K562 (cell line): ENCODE results near the gene EML2. TPM values are rescaled to one million over a fixed set of nuclear protein-coding genes. Genes with fewer than 3 reads are reported as not detected.

Experiments
- ATAC-seq: fragments of 200-7000 bp; cut with Tn5 transposase; 3 replicates; pipeline ENCODE4 v1.9.1; 2020; ENCODE audit warnings: moderate library complexity
- BruUV-seq: library from RNA; stranded (reverse); fragments of 400-500 nt; replicated peaks from 2 replicates; lab custom pipeline; 2021; lab: Mats Ljungman, UMichigan
- CTCF ChIA-PET: fragments of 300-600 bp; formaldehyde crosslinking; extraction: SDS; loops from one replicate; lab custom pipeline; 2021; ENCODE audit warnings: low intra/inter-chr PET ratio; lab: Yijun Ruan, JAX
- POLR2A ChIA-PET: fragments of 300-600, 350-650 bp; sonication (Branson Sonifier 250); formaldehyde crosslinking; extraction: SDS; loops from one replicate; lab custom pipeline; 2021; ENCODE audit warnings: antibody characterized with exemption, inconsistent platforms; lab: Yijun Ruan, JAX
- DNase-seq, 4 experiments: peaks; one replicate each; pipeline versions ENCODE4 v3.0.0 to v3.0.0-alpha.2; 2011 to 2018; ENCODE audit warnings: low spot score in 3 of 4, mixed read lengths in 3 of 4; ENCODE audit errors: extremely low read depth in 1 of 4
- FAIRE-seq: peaks from 2 replicates; lab custom pipeline; 2011; peaks lifted over from hg19 to GRCh38; lab: Jason Lieb, UNC
- H2AFZ ChIP-seq: 2 replicates; pipeline ENCODE4 v1.6.0; 2011; ENCODE audit warnings: low read depth, low read length, control low read depth, inconsistent platforms
- H3K27ac ChIP-seq: fragments of 200-600 bp; 3 replicates; pipeline ENCODE4 v1.8.0; 2011; ENCODE audit warnings: low read depth, mild to moderate bottlenecking, control low read depth, inconsistent platforms, low read length, moderate library complexity, mixed read lengths; ENCODE audit errors: extremely low read depth
- H3K27me3 ChIP-seq, 2 experiments: fragments of 300-600 bp in 1 of 2; 2 replicates in 1 of 2; 3 replicates in 1 of 2; pipeline versions ENCODE4 v1.6.0 to v1.8.0; 2011; ENCODE audit warnings: inconsistent platforms in 2 of 2, low read length in 2 of 2, mild to moderate bottlenecking in 1 of 2, mixed read lengths in 1 of 2, moderate library complexity in 1 of 2; ENCODE audit not compliant: control insufficient read depth in 2 of 2, insufficient read depth in 2 of 2
- H3K36me3 ChIP-seq: fragments of 300-600 bp; 3 replicates; pipeline ENCODE4 v1.8.0; 2011; ENCODE audit warnings: mild to moderate bottlenecking, low read length, inconsistent platforms; ENCODE audit not compliant: control insufficient read depth, insufficient read depth
- H3K4me1 ChIP-seq, 2 experiments: fragments of 200-600 bp in 1 of 2; replicated peaks in 1 of 2; 2 replicates in 1 of 2; 3 replicates in 1 of 2; pipeline versions ENCODE4 v1.5.1 to v1.8.0; 2011; ENCODE audit warnings: inconsistent platforms in 2 of 2, low read length in 2 of 2, mild to moderate bottlenecking in 1 of 2, mixed read lengths in 1 of 2, moderate library complexity in 1 of 2; ENCODE audit not compliant: control insufficient read depth in 2 of 2, insufficient read depth in 2 of 2
- H3K4me2 ChIP-seq: 2 replicates; pipeline ENCODE4 v1.6.1; 2011; ENCODE audit warnings: low read length, control low read depth, inconsistent platforms, mixed read lengths; ENCODE audit not compliant: insufficient read depth
- H3K4me3 ChIP-seq: fragments of 200-600 bp; sonication (generic), shearing (Covaris generic); 2 replicates; pipeline ENCODE4 v1.5.1; 2016; ENCODE audit warnings: control low read depth, inconsistent platforms
- H3K79me2 ChIP-seq: fragments of 200-600 bp; 3 replicates; pipeline ENCODE4 v1.8.0; 2011; ENCODE audit warnings: low read length, inconsistent platforms; ENCODE audit not compliant: control insufficient read depth, insufficient read depth
- H3K9ac ChIP-seq, 2 experiments: 2 replicates each; pipeline versions ENCODE4 v1.6.0 to v1.6.1; 2011; ENCODE audit warnings: low read depth in 2 of 2, low read length in 2 of 2, control low read depth in 1 of 2, inconsistent platforms in 1 of 2, mild to moderate bottlenecking in 1 of 2, mixed read lengths in 1 of 2; ENCODE audit not compliant: insufficient read depth in 1 of 2
- H3K9me1 ChIP-seq: one replicate; pipeline ENCODE4 v1.6.0; 2011; ENCODE audit warnings: inconsistent platforms, mild to moderate bottlenecking, low read length, moderate library complexity; ENCODE audit not compliant: control insufficient read depth, insufficient read depth
- H3K9me3 ChIP-seq: replicated peaks from 2 replicates; pipeline ENCODE4 v1.5.1; 2011; ENCODE audit warnings: low read depth, low read length, inconsistent platforms; ENCODE audit not compliant: control insufficient read depth, insufficient read depth
- H4K20me1 ChIP-seq: replicated peaks from 2 replicates; pipeline ENCODE4 v1.6.1; 2011; ENCODE audit warnings: low read length, inconsistent platforms, mixed read lengths; ENCODE audit not compliant: control insufficient read depth, insufficient read depth
- CC2D1A ChIP-seq: fragments of 450-650 bp; IDR thresholded peaks from 2 replicates; pipeline ENCODE4 v1.6.1; 2017; ENCODE audit warnings: mild to moderate bottlenecking
- ESRRB ChIP-seq: fragments of 250-450 bp; sonication (Bioruptor Pico); IDR thresholded peaks from 2 replicates; pipeline ENCODE4 v1.5.0; 2020; ENCODE audit warnings: mild to moderate bottlenecking, moderate library complexity, borderline replicate concordance
- GABPA ChIP-seq: fragments of 200-800 bp; sonication (Bioruptor generic); conservative IDR thresholded peaks from 2 replicates; pipeline ENCODE4 v1.6.1; 2016; ENCODE audit warnings: low read depth, missing genetic modification characterization, missing compliant biosample characterization
- RAD21 ChIP-seq, 2 experiments: fragments of 250-450 bp in 1 of 2; fragments of 450-650 bp in 1 of 2; sonication (Bioruptor Pico) in 1 of 2; formaldehyde crosslinking in 1 of 2; IDR thresholded peaks in 1 of 2; conservative IDR thresholded peaks in 1 of 2; 2 replicates each; pipeline versions ENCODE4 v1.4.0 to v1.8.0; 2020 to 2022; ENCODE audit warnings: mild to moderate bottlenecking in 2 of 2, moderate library complexity in 1 of 2
- SLC30A9 ChIP-seq: fragments of 250-450 bp; sonication (Bioruptor Pico); IDR thresholded peaks from 2 replicates; pipeline ENCODE4 v1.8.0; 2022; ENCODE audit warnings: mild to moderate bottlenecking, moderate library complexity
- ZBTB7A ChIP-seq: IDR thresholded peaks from 2 replicates; pipeline ENCODE4 v1.6.1; 2011; ENCODE audit warnings: low read depth, mild to moderate bottlenecking, low read length, moderate library complexity, borderline replicate concordance; ENCODE audit not compliant: control insufficient read depth
- ZNF277 ChIP-seq: fragments of 250-450 bp; sonication (Bioruptor Pico); IDR thresholded peaks from 2 replicates; pipeline ENCODE4 v1.8.0; 2022; ENCODE audit warnings: inconsistent platforms, mild to moderate bottlenecking, moderate library complexity, borderline replicate concordance
- ZNF589 ChIP-seq: fragments of 200-800 bp; sonication (Bioruptor generic); IDR thresholded peaks from 2 replicates; pipeline ENCODE4 v1.6.1; 2016; ENCODE audit warnings: low read depth, missing genetic modification characterization, missing compliant biosample characterization
- WGBS: fragments of 100-300 bp; shearing (Covaris generic); methylation state at CpG from one replicate; pipeline ENCODE4 v1.1.6; 2016; ENCODE audit warnings: low coverage, mixed read lengths; ENCODE audit not compliant: insufficient coverage; ENCODE audit errors: missing lambda C conversion rate; 5-methylcytosine and 5-hydroxymethylcytosine counted together
- in situ Hi-C: fragments of 300-500 bp; cut with MboI; formaldehyde crosslinking; loops from 4 replicates; pipeline ENCODE4 v1.15.0; 2018; ENCODE audit warnings: inconsistent platforms, mixed read lengths
- intact Hi-C: fragments of 100-400 bp; cut with micrococcal nuclease; formaldehyde crosslinking; loops from 2 replicates; pipeline ENCODE4 v1.14.2; 2022
- polyA plus RNA-seq, 8 experiments: library from polyadenylated mRNA; depleted of rRNA in 4 of 8; stranded (reverse) in 5 of 8; unstranded in 3 of 8; fragments of >200 nt; fragmentation: Nextera tagmentation in 2 of 8; fragmentation: Illumina TruSeq in 1 of 8; extraction: Ambion mirVana in 2 of 8; extraction: Trizol in 1 of 8; gene quantifications; 2 replicates each; pipeline versions ENCODE4 v1.2.1 to v1.2.3, GENCODE V29; 2011 to 2014; ENCODE audit warnings: inconsistent platforms in 1 of 8, missing spikeins in 1 of 8
- total RNA-seq, 7 experiments: library from RNA; depleted of rRNA in 6 of 7; stranded (reverse); fragments of >200 nt in 6 of 7; fragmentation: Illumina TruSeq in 2 of 7; extraction: Trizol in 2 of 7; gene quantifications; 2 replicates each; pipeline versions ENCODE4 v1.2.1 to v1.2.3, GENCODE V29; 2011 to 2021; ENCODE audit warnings: low replicate concordance in 1 of 7
- TF ChIP-seq, protein P1 (sequence below), 2 experiments: fragments of 450-650 bp; formaldehyde crosslinking in 1 of 2; IDR thresholded peaks; 2 replicates each; pipeline versions ENCODE4 v1.4.0 to v1.6.1; 2014 to 2020; ENCODE audit warnings: mild to moderate bottlenecking in 2 of 2, borderline replicate concordance in 1 of 2, low read depth in 1 of 2

The EML2 gene
- total and polyA plus RNA-seq, 9 of the 15 experiments (the other 6 are each of a cell fraction or from before 2014, with no cell fraction given) = 2.6 to 69.6 (median 24.8) TPM

DNA sequence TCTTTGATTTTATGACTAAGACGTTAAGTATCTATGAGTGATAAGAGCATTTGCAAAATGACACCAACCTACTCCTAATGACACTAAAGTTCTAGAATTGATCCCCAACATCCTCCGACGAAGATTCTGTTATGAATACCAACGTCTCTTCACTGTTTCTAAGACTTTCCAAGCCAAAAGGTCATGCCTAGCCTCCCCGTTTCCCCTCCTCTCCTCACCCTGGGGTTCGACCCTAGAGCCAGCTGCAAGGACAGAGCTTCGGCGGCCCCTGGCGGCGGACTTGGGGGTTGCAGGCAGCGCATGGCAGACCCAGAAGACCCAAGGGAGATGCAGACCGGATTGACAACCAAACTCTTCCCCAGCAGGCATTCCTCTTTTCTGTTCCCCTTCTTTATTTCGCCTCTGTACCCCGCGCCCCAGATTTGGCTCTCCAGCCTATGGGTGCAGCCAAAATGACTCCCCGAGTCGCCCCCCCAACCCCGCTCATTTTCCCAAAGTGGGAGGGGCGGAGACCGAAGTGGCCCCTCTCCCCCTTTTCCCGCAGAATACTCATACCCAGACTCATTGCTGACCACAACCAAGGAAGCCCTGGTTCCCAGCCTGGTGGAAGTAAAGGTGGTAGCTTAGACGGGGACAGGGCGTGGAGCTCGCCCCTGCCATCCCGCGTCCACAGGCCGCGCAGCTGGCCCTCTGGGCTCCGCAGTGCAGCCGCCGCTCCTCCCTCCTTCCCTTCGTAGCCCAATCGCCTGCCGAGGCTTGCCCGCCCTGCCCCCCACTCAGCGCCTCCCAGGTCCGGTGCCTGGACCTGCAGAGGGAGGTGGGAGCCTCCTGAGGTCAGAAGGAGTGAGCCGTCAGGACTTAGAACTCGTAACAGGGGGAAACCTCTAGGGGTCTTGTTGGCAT, 4.1 kb upstream of the EML2 start:
- 5% methylated on average over 25 of the region's 39 CpGs for WGBS
- Histone ChIP-seq H3K79me2 (peaks cover 7% of the 10 kb centered on the region), H4K20me1 (no peaks in the 10 kb centered on the region), H3K27me3 (no peaks in the 10 kb centered on the region), H3K4me1 (peaks cover 31 to 62% of the 10 kb centered on the region in 2 experiments), H3K9me3 (no peaks in the 10 kb centered on the region), H3K4me2 (peak overlapping the region; percentile 82), H3K36me3 (no peaks in the 10 kb centered on the region), H3K27ac (peak overlapping the region; percentile 80; the same call in 2 of the 3 replicates), H3K9ac (peak overlapping the region; percentile 48 to 59), H2AFZ (peak overlapping the region; percentile 91), H3K4me3 (peak overlapping the region; percentile 38), H3K9me1 (no peaks in the 10 kb centered on the region)
- in situ Hi-C loops (no loop called here), intact Hi-C loops (loop anchor here (1.0 to 5.0 kb wide), 7 partner anchors 36 to 201 kb away; partner anchors contain the start of gene VASP)
- POLR2A ChIA-PET = interaction anchor here (0.5 to 4.7 kb wide), 11 partner anchors 12 to 324 kb away, joined by 3 to 35 read pairs (median 3); partner anchors contain the start of genes GIPR and OPA3
- peak; percentile 79 for FAIRE-seq
- BruUV-seq = no TSS peak
- ATAC-seq = peak; percentile 36
- DNase-seq = peak; percentile 68 to 93 (median 76)
- CTCF ChIA-PET = interaction anchor here (0.5 to 4.6 kb wide), 14 partner anchors 13 to 237 kb away, joined by 3 to 34 read pairs (median 5); no protein-coding TSS in a partner anchor
- TF ChIP-seq ESRRB (CRISPR knock-in tag) (no peak), ZNF589 (CRISPR knock-in tag) (no peak), ZBTB7A (peak; percentile 91), SLC30A9 (no peak), GABPA (tag) (no peak), ZNF277 (CRISPR knock-in tag) (no peak), CC2D1A (0 out of 2 replicates have a peak, but pooled peaks have one; percentile 73), RAD21 (CRISPR knock-in tag; conservative IDR thresholded peaks at IDR 0.05 in 1 of 2, IDR thresholded peaks at IDR 0.05 in 1 of 2) (peak; percentile 95 to 96)
- TF ChIP-seq, protein P1, sequence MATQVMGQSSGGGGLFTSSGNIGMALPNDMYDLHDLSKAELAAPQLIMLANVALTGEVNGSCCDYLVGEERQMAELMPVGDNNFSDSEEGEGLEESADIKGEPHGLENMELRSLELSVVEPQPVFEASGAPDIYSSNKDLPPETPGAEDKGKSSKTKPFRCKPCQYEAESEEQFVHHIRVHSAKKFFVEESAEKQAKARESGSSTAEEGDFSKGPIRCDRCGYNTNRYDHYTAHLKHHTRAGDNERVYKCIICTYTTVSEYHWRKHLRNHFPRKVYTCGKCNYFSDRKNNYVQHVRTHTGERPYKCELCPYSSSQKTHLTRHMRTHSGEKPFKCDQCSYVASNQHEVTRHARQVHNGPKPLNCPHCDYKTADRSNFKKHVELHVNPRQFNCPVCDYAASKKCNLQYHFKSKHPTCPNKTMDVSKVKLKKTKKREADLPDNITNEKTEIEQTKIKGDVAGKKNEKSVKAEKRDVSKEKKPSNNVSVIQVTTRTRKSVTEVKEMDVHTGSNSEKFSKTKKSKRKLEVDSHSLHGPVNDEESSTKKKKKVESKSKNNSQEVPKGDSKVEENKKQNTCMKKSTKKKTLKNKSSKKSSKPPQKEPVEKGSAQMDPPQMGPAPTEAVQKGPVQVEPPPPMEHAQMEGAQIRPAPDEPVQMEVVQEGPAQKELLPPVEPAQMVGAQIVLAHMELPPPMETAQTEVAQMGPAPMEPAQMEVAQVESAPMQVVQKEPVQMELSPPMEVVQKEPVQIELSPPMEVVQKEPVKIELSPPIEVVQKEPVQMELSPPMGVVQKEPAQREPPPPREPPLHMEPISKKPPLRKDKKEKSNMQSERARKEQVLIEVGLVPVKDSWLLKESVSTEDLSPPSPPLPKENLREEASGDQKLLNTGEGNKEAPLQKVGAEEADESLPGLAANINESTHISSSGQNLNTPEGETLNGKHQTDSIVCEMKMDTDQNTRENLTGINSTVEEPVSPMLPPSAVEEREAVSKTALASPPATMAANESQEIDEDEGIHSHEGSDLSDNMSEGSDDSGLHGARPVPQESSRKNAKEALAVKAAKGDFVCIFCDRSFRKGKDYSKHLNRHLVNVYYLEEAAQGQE (IDR thresholded peaks at IDR 0.05; ENCODE audit: borderline replicate concordance) = peak; percentile 86; the same call in 1 of the 2 replicates
- TF ChIP-seq, protein P1 (CRISPR knock-in tag; IDR thresholded peaks at IDR 0.05; ENCODE audit: low read depth) = no peak
